SK-N-SH treated with all-trans-retinoic acid at 6 μM for 48 hours (cell line): Measurements from ENCODE around the gene PGAP1.

Experiments used
- CREB5 ChIP-seq: fragments of 250-450 bp; sonication (Bioruptor Pico); IDR thresholded peaks from 2 replicates; pipeline ENCODE4 v1.5.1; 2020; ENCODE audit warnings: low read depth, mild to moderate bottlenecking, moderate library complexity
- GLIS3 ChIP-seq: fragments of 250-450 bp; sonication (Bioruptor Pico); IDR thresholded peaks from 2 replicates; pipeline ENCODE4 v1.5.0; 2020; ENCODE audit warnings: mild to moderate bottlenecking, moderate library complexity
- ISL1 ChIP-seq: fragments of 250-450 bp; sonication (Bioruptor Pico); IDR thresholded peaks from 2 replicates; pipeline ENCODE4 v2.1.2; 2022; ENCODE audit warnings: mild to moderate bottlenecking, moderate library complexity
- PATZ1 ChIP-seq: fragments of 250-450 bp; sonication (Bioruptor Pico); IDR thresholded peaks from 2 replicates; pipeline ENCODE4 v1.8.0; 2020; ENCODE audit warnings: mild to moderate bottlenecking, moderate library complexity, borderline replicate concordance
- SNAI2 ChIP-seq: fragments of 250-450 bp; sonication (Bioruptor Pico); IDR thresholded peaks from 2 replicates; pipeline ENCODE4 v1.5.0; 2020; ENCODE audit warnings: mild to moderate bottlenecking, moderate library complexity
- TSHZ2 ChIP-seq: fragments of 250-450 bp; sonication (Bioruptor Pico); IDR thresholded peaks from 2 replicates; pipeline ENCODE4 v1.5.0; 2020; ENCODE audit warnings: mild to moderate bottlenecking, moderate library complexity
- ZFP3 ChIP-seq: fragments of 250-450 bp; sonication (Bioruptor Pico); IDR thresholded peaks from 2 replicates; pipeline ENCODE4 v1.5.0; 2020; ENCODE audit warnings: mild to moderate bottlenecking, moderate library complexity
- ZFP30 ChIP-seq: fragments of 450-650 bp; formaldehyde crosslinking; IDR thresholded peaks from 2 replicates; pipeline ENCODE4 v1.5.0; 2022; ENCODE audit warnings: mild to moderate bottlenecking, moderate library complexity
- ZNF70 ChIP-seq: fragments of 450-650 bp; formaldehyde crosslinking; IDR thresholded peaks from 2 replicates; pipeline ENCODE4 v1.5.0; 2020; ENCODE audit warnings: mild to moderate bottlenecking, moderate library complexity
- ZNF8 ChIP-seq: fragments of 450-650 bp; formaldehyde crosslinking; IDR thresholded peaks from 2 replicates; pipeline ENCODE4 v1.5.0; 2020; ENCODE audit warnings: mild to moderate bottlenecking, moderate library complexity

- TF ChIP-seq TSHZ2 (CRISPR knock-in tag) (no peak), CREB5 (no peak), ZNF70 (no peak), ZNF8 (CRISPR knock-in tag) (no peak), PATZ1 (no peak), GLIS3 (CRISPR knock-in tag) (no peak), SNAI2 (CRISPR knock-in tag) (no peak), ISL1 (no peak), ZFP30 (CRISPR knock-in tag) (no peak), ZFP3 (CRISPR knock-in tag) (no peak)
These were observed 53.0 kb downstream of the PGAP1 start for GRCh38 chr2:196873511-196873910.
